H4 (cell line): ENCODE measurements around the gene PLIN3. TPM values are rescaled to one million over a fixed set of nuclear protein-coding genes. Genes with fewer than 3 reads are reported as not detected.
A peak's percentile ranks its signal among the peaks of the same experiment; 100 is the strongest.
"Not testable (repeated sequence)": the region's sequence is repeated elsewhere in the genome, so short reads cannot be mapped to it uniquely, and the experiment has no call there.

Source experiments
- DNase-seq: peaks from one replicate; pipeline ENCODE4 v3.0.0-alpha.2; 2015; ENCODE audit warnings: low spot score
- total RNA-seq: library from RNA; depleted of rRNA; stranded (reverse); fragments of >200 nt; shearing (Covaris generic); gene quantifications from 2 replicates; pipeline ENCODE4 v1.2.3, GENCODE V29; 2014

Gene PLIN3
- total RNA-seq, 1 experiment from 2014 or later = 86.6 TPM

DNA sequence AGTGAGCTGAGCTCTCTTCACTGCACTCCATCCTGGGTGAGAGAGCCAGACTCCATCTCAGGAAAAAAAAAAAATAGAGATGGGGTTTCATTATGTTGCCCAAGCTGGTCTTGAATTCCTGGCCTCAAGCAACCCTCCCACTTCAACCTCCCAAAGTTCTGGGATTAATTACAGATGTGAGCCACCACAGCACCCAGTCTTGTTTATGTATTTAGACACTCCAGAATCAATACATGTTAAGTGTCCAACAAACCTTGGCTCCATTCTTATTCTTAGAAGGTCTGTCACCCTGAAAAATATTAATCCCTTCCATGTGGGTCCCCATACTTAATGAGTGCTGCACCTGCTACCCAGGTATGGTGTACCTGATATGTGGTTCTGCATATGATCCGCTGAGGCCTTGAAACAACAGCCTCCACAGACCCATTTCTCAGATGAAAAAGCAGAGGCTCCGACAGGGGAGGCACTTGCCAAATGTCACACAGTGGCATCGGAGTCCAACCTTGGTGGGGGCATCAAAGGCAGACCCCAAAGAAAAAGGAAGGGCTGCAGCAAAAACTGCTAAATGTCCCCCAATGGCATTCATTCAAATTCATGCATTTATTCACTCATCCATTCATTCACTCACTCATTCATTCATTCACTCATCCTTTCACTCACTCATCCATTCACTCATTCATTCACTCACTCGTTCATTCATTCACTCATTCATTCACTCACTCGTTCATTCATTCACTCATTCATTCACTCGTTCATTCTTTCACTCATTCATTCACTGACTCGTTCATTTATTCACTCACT is 52.6 kb downstream of the PLIN3 start:
- no peak for DNase-seq

GRCh38 chr19:4811328-4812131 is 55.9 kb downstream of the PLIN3 start:
- peak; percentile 67 for DNase-seq

GRCh38 chr19:4807188-4807587 is 60.3 kb downstream of the PLIN3 start:
- no peak for DNase-seq

- DNase-seq = no peak
These were observed 61.1 kb downstream of the PLIN3 start for GRCh38 chr19:4806384-4806783.

- not testable (repeated sequence) for DNase-seq
These were observed 62.3 kb downstream of the PLIN3 start for GRCh38 chr19:4805140-4805539.

GRCh38 chr19:4803736-4804695 is 63.5 kb downstream of the PLIN3 start:
- DNase-seq = peak; percentile 53

- no peak for DNase-seq
These were observed 64.8 kb downstream of the PLIN3 start for GRCh38 chr19:4802711-4803110.

GRCh38 chr19:4801085-4801619 is 66.3 kb downstream of the PLIN3 start:
- DNase-seq = no peak

DNA sequence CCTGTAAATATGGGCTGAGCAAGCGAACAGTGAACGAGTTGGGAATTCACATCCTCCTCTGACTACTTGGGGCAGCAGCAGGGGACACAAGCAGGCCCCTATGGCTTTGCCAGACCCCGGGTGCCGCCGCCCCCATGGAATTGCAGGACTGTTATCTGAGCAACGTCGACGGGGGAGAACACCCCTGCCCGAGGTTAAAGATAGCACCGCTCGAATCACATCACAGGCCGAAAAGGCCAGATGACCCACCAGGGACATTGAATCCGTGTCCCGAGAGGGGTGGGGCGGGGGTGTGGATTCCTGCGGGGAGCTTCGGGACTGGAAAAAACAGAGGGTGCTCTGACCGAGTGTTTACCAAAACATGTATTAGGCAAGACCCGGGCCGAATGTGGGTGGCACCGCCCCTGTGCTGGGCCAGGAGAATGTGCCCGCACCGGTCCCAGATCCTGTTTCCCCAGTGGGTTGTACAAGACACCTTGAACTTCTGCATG is 66.8 kb downstream of the PLIN3 start:
- DNase-seq = no peak

DNA sequence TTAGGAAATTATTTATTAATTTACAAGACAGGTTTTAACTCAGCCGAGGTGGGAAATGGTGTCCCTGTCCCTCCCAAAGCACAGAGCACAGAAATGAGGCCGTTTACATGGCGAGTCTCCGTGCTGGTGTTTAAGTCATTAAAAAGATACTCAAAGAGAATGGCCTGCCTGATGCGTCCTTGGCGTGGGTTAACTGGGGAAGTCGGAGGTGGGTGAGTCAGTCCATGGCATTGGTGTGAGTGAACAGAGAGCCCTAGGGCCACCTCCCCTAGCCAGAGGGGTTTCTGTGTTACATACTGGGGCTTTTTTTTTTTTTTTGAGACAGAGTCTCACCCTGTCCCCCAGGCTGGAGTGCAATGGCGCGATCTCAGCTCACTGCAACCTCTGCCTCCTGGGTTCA is 72.1 kb downstream of the PLIN3 start:
- DNase-seq = no peak

GRCh38 chr19:4794971-4795370 is 72.5 kb downstream of the PLIN3 start:
- DNase-seq = no peak

- DNase-seq = not testable (repeated sequence)
These were observed 74.2 kb downstream of the PLIN3 start for GRCh38 chr19:4793278-4793677.

GRCh38 chr19:4792866-4793195 is 74.6 kb downstream of the PLIN3 start:
- not testable (repeated sequence) for DNase-seq

DNA sequence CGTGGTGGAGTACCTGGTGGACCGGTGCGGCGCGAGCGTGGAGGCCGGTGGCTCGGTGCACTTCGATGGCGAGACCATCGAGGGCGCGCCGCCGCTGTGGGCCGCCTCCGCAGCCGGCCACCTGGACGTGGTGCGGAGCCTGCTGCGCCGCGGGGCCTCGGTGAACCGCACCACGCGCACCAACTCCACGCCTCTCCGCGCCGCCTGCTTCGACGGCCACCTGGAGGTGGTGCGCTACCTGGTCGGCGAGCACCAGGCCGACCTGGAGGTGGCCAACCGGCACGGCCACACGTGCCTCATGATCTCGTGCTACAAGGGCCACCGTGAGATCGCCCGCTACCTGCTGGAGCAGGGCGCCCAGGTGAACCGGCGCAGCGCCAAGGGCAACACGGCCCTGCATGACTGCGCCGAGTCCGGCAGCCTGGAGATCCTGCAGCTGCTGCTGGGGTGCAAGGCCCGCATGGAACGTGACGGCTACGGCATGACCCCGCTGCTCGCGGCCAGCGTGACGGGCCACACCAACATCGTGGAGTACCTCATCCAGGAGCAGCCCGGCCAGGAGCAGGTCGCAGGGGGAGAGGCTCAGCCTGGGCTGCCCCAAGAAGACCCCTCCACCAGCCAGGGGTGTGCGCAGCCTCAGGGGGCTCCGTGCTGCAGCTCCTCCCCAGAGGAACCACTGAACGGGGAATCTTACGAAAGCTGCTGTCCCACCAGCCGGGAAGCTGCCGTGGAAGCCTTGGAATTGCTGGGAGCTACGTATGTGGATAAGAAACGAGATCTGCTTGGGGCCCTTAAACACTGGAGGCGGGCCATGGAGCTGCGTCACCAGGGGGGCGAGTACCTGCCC is 75.2 kb downstream of the PLIN3 start:
- DNase-seq = not testable (repeated sequence)

GRCh38 chr19:4791183-4792018 is 76.1 kb downstream of the PLIN3 start, which contains the start of gene FEM1A:
FEM1A (plus strand) TSS chr19:4791734; CDS start chr19:4791855, 121 bp downstream.
- DNase-seq = peak; percentile 100
